Ovary (tissue), 9 donors: ENCODE results near the gene GPR108. TPM values are rescaled to one million over a fixed set of nuclear protein-coding genes. Genes with fewer than 3 reads are reported as not detected.

Experiments used
- DNase-seq, 5 donors: peaks; one replicate each; pipeline ENCODE4 v3.0.0-alpha.2; 2019 to 2020
- H3K27ac ChIP-seq, 2 donors: fragments of 200-600 bp; one replicate each; pipeline versions ENCODE4 v1.5.1 to v1.8.0; 2019 to 2022
- H3K27me3 ChIP-seq: fragments of 200-600 bp; one replicate; pipeline ENCODE4 v1.8.0; 2022
- H3K36me3 ChIP-seq: fragments of 200-600 bp; sonication (generic); one replicate; pipeline ENCODE4 v1.5.1; 2019
- H3K4me1 ChIP-seq: one replicate; pipeline ENCODE4 v1.8.1; 2013; ENCODE audit warnings: mild to moderate bottlenecking, moderate library complexity; ENCODE audit not compliant: insufficient read depth
- H3K4me3 ChIP-seq: fragments of 200-600 bp; sonication (generic); one replicate; pipeline ENCODE4 v1.5.1; 2017
- H3K9me3 ChIP-seq, 2 donors: fragments of 200-600 bp in 1 of 2; sonication (generic) in 1 of 2; one replicate each; pipeline versions ENCODE4 v1.5.1 to v1.8.1; 2013 to 2019; ENCODE audit warnings: mild to moderate bottlenecking in 1 of 2, moderate library complexity in 1 of 2
- EP300 ChIP-seq: sonication (generic); formaldehyde crosslinking; IDR thresholded peaks from one replicate; pipeline ENCODE4 v1.6.1; 2017; ENCODE audit warnings: antibody characterized with exemption
- POLR2A ChIP-seq: fragments of 450-650 bp; IDR thresholded peaks from one replicate; pipeline ENCODE4 v1.6.1; 2017; ENCODE audit warnings: antibody characterized with exemption, mild to moderate bottlenecking, moderate library complexity
- WGBS, 3 donors: extraction: QIAGEN DNeasy Blood & Tissue Kit in 1 of 3; methylation state at CpG; one replicate each; pipeline versions ENCODE4 v1.1.5 to v1.1.7; 2013 to 2017; 5-methylcytosine and 5-hydroxymethylcytosine counted together
- intact Hi-C, 4 donors: fragments of 100-400 bp; cut with DNase I; formaldehyde crosslinking; loops; one replicate each; pipeline versions ENCODE4 v1.11.0 to v1.15.1; 2022 to 2023
- polyA plus RNA-seq, 2 donors: library from polyadenylated mRNA; stranded (reverse); fragments of 200-250 nt in 1 of 2; fragments of 350-450 nt in 1 of 2; fragmentation: Illumina TruSeq in 1 of 2; extraction: RNeasy Lipid Tissue Mini Kit (QIAGEN cat#74804) in 1 of 2; gene quantifications; one replicate each; pipeline ENCODE4 v1.2.3, GENCODE V29; 2013 to 2014
- total RNA-seq, 7 donors: library from RNA; depleted of rRNA in 2 of 7; stranded (reverse); fragments of >200 nt in 2 of 7; fragmentation: NEBNext Ultra II Directional in 3 of 7; extraction: Animal tissue kit (Norgen Biotek cat#: 25700) in 3 of 7; gene quantifications; one replicate each; pipeline versions ENCODE4 v1.1.0 to v1.2.4, GENCODE V29; 2016 to 2023
- TF ChIP-seq, protein P1 (sequence below), 3 donors: fragments of 450-650 bp in 2 of 3; fragments of 200-600 bp in 1 of 3; IDR thresholded peaks; one replicate each; pipeline versions ENCODE4 v1.5.1 to v1.8.0; 2016 to 2022; ENCODE audit warnings: antibody characterized with exemption in 3 of 3, mild to moderate bottlenecking in 1 of 3
- donor health status: DM: no; HTN: no; CAD: no; lungs with moderate emphysema.
- donor health status: DM: no; HTN: no; CAD: no.
- donor health status: Bipolar disorder and iron deficiency.
- donor health status: DM: yes; HTN: yes; CAD: no.
- donor health status: DM: no; HTN: no; CAD: no.
- donor health status: DM: yes; HTN: yes; CAD: no.

Gene GPR108
- total and polyA plus RNA-seq, 9 donors, result 34.0 to 76.6 (median 61.0) TPM

DNA sequence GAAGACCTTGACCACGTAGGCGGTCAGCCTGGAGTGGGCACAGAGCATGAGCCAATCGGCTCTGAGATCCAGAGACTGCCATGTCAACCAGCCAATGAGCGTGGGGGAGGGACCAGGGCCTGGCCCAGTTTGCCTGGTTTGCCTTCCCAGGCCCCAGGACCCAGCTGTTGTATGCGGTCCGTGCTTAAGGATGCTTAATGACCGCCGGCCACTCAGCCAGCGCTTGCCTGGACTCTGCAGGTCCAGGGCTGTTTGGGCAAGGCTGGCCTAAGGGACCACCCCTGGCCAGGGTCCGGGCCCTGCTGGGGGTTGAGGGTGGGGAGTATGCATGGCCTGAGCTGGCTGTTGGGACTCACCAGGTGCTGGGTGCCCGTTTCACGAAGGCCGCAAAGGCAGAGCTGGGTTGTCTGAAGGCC, 44.3 kb downstream of the GPR108 start:
- WGBS, 3 donors, result 85 to 86% (median 86%) methylated on average over 9 to 13 of the region's 13 CpGs
- Histone ChIP-seq H3K27me3 (no peaks in the 10 kb centered on the region), H3K4me3 (no peak overlapping the region), H3K9me3 (no peaks in the 10 kb centered on the region), H3K27ac (no peak overlapping the region), H3K4me1 (no peaks in the 10 kb centered on the region), H3K36me3 (no peaks in the 10 kb centered on the region)
- DNase-seq, result no peak
- TF ChIP-seq POLR2A (no peak), EP300 (no peak)
- TF ChIP-seq, protein P1, sequence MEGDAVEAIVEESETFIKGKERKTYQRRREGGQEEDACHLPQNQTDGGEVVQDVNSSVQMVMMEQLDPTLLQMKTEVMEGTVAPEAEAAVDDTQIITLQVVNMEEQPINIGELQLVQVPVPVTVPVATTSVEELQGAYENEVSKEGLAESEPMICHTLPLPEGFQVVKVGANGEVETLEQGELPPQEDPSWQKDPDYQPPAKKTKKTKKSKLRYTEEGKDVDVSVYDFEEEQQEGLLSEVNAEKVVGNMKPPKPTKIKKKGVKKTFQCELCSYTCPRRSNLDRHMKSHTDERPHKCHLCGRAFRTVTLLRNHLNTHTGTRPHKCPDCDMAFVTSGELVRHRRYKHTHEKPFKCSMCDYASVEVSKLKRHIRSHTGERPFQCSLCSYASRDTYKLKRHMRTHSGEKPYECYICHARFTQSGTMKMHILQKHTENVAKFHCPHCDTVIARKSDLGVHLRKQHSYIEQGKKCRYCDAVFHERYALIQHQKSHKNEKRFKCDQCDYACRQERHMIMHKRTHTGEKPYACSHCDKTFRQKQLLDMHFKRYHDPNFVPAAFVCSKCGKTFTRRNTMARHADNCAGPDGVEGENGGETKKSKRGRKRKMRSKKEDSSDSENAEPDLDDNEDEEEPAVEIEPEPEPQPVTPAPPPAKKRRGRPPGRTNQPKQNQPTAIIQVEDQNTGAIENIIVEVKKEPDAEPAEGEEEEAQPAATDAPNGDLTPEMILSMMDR (IDR thresholded peaks at IDR 0.05), result no peak
- intact Hi-C loops, result no loop called here

DNA sequence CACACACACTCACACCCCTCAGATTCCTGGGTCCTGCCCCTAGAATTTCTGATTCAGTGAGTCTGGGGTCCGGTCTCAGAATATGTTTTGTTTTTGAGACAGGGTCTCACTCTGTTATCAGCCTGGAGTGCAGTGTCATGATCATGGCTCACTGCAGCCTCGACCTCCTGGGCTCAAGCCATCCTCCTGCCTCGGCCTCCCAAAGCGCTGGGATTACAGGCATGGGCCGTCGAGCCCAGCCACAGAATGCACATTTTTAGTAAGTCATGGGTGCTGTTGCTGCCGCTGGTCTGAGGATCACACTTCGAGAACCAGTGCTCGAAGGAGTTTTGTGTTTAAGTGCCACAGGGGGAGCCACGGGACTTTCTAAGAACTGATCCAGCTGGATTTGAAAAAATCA, 45.4 kb downstream of the GPR108 start:
- Histone ChIP-seq H3K4me3 (no peak overlapping the region), H3K36me3 (no peaks in the 10 kb centered on the region), H3K9me3 (no peaks in the 10 kb centered on the region), H3K27me3 (no peaks in the 10 kb centered on the region), H3K4me1 (no peaks in the 10 kb centered on the region), H3K27ac (no peak overlapping the region)
- intact Hi-C loops, result no loop called here
- WGBS, 3 donors, result 81 to 91% (median 85%) methylated on average over 10 of the region's 10 CpGs
- TF ChIP-seq EP300 (no peak), POLR2A (no peak)
- TF ChIP-seq, protein P1 (IDR thresholded peaks at IDR 0.05), result no peak
- no peak for DNase-seq

GRCh38 chr19:6691342-6691741, 46.0 kb downstream of the GPR108 start:
- H3K9me3 ChIP-seq, result no peaks in the 10 kb centered on the region
- no peak overlapping the region for H3K27ac ChIP-seq
- intact Hi-C loops, result no loop called here
- DNase-seq, result no peak
- TF ChIP-seq, protein P1 (IDR thresholded peaks at IDR 0.05), result no peak
- TF ChIP-seq POLR2A (no peak), EP300 (no peak)
- H3K36me3 ChIP-seq, result no peaks in the 10 kb centered on the region
- WGBS, 3 donors, result 82 to 90% (median 89%) methylated on average over 8 of the region's 8 CpGs
- no peaks in the 10 kb centered on the region for H3K4me1 ChIP-seq
- H3K27me3 ChIP-seq, result no peaks in the 10 kb centered on the region
- H3K4me3 ChIP-seq, result no peak overlapping the region

DNA sequence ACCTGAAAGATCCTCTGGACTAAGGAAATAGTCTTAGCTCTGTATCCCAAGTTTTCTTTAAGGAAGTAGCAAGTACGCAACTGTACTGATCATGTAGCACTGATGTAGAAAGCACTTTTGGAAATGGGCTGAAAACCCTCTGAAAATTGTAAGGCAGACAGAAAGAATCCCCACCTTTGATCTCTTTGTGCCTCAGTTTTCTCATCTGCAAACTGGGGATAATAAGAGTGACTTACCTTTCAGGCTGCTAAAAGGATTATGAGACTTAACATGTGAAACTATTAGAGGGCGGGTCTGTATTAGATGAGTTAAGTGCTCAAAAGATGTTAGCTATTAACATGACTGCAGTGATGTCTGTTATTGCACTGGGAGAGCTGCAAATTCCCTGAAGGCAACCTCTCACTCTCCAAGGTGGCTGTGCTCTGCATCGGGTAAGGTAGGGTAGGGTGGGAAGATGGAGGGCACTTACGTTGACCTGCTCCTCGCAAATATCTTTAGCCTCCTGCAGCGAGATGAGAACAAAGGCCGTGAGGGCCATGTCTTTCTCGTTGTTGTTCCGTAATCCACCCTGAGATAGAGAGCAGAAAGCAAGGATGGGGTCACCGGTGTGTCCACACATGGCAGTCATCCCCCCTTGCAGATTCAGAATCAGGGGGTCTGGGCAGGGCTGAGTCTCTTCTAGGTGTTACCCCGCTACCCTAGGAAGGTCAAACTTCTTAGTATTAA, 47.1 kb downstream of the GPR108 start:
- H3K27ac ChIP-seq, result no peak overlapping the region
- WGBS, 3 donors, result 70 to 82% (median 80%) methylated on average over 11 of the region's 11 CpGs
- no peaks in the 10 kb centered on the region for H3K36me3 ChIP-seq
- no peaks in the 10 kb centered on the region for H3K4me1 ChIP-seq
- no peaks in the 10 kb centered on the region for H3K27me3 ChIP-seq
- TF ChIP-seq EP300 (no peak), POLR2A (no peak)
- TF ChIP-seq, protein P1 (IDR thresholded peaks at IDR 0.05), result no peak
- DNase-seq, result no peak
- no peak overlapping the region for H3K4me3 ChIP-seq
- H3K9me3 ChIP-seq, result no peaks in the 10 kb centered on the region
- intact Hi-C loops, result no loop called here
